IMR-90 (cell line): ENCODE data around the gene CYP1A2.

Experiments
- BHLHE40 ChIP-seq: fragments of 150-350 bp; IDR thresholded peaks from 2 replicates; pipeline ENCODE4 v1.6.1; 2016; ENCODE audit warnings: mild to moderate bottlenecking, low read depth, low read length
- CEBPB ChIP-seq: IDR thresholded peaks from 2 replicates; pipeline ENCODE4 v1.6.1; 2012; ENCODE audit warnings: low read depth, low read length, improper control_type of control experiment
- CHD1 ChIP-seq: IDR thresholded peaks from 2 replicates; pipeline ENCODE4 v1.6.1; 2012; ENCODE audit warnings: low read depth, low read length, improper control_type of control experiment
- CTCF ChIP-seq: conservative IDR thresholded peaks from 2 replicates; pipeline ENCODE4 v1.5.1; 2012; ENCODE audit warnings: mild to moderate bottlenecking, low read depth, low read length, improper control_type of control experiment
- MAFK ChIP-seq: IDR thresholded peaks from 2 replicates; pipeline ENCODE4 v1.6.1; 2012; ENCODE audit warnings: low read depth, low read length, improper control_type of control experiment
- MAZ ChIP-seq: IDR thresholded peaks from 2 replicates; pipeline ENCODE4 v1.6.1; 2012; ENCODE audit warnings: low read depth, mild to moderate bottlenecking, low read length, improper control_type of control experiment, moderate library complexity, borderline replicate concordance
- MXI1 ChIP-seq: IDR thresholded peaks from 2 replicates; pipeline ENCODE4 v1.6.1; 2012; ENCODE audit warnings: low read depth, mild to moderate bottlenecking, low read length, moderate library complexity, borderline replicate concordance
- POLR2A ChIP-seq: IDR thresholded peaks from 2 replicates; pipeline ENCODE4 v1.6.1; 2012; ENCODE audit warnings: mild to moderate bottlenecking, low read depth, low read length
- RAD21 ChIP-seq: IDR thresholded peaks from 2 replicates; pipeline ENCODE4 v1.6.1; 2012; ENCODE audit warnings: low read length, improper control_type of control experiment
- RCOR1 ChIP-seq: IDR thresholded peaks from 2 replicates; pipeline ENCODE4 v1.6.1; 2012; ENCODE audit warnings: mild to moderate bottlenecking, low read length, improper control_type of control experiment; ENCODE audit not compliant: insufficient replicate concordance
- RFX5 ChIP-seq: IDR thresholded peaks from 2 replicates; pipeline ENCODE4 v1.8.0; 2012; ENCODE audit warnings: low read depth, mild to moderate bottlenecking, low read length, moderate library complexity
- SMC3 ChIP-seq: fragments of 150-350 bp; IDR thresholded peaks from 2 replicates; pipeline ENCODE4 v1.6.1; 2016; ENCODE audit warnings: low read depth, mild to moderate bottlenecking, antibody characterized with exemption, low read length, moderate library complexity
- USF2 ChIP-seq: fragments of 150-350 bp; IDR thresholded peaks from 2 replicates; pipeline ENCODE4 v1.6.1; 2017; ENCODE audit warnings: mild to moderate bottlenecking, antibody characterized with exemption, low read length, low read depth
- TF ChIP-seq, protein P1 (sequence below): fragments of 150-350 bp; IDR thresholded peaks from 2 replicates; pipeline ENCODE4 v1.6.1; 2016; ENCODE audit warnings: low read depth, mild to moderate bottlenecking, low read length, moderate library complexity, borderline replicate concordance

GRCh38 chr15:74802862-74803447, 54.3 kb downstream of the CYP1A2 start:
- TF ChIP-seq MAZ (no peak), CEBPB (no peak), CTCF (no peak), RAD21 (no peak), USF2 (no peak), MAFK (no peak), RFX5 (no peak), POLR2A (no peak), CHD1 (no peak), BHLHE40 (no peak), SMC3 (no peak), MXI1 (no peak), RCOR1 (no peak)
- TF ChIP-seq, protein P1, sequence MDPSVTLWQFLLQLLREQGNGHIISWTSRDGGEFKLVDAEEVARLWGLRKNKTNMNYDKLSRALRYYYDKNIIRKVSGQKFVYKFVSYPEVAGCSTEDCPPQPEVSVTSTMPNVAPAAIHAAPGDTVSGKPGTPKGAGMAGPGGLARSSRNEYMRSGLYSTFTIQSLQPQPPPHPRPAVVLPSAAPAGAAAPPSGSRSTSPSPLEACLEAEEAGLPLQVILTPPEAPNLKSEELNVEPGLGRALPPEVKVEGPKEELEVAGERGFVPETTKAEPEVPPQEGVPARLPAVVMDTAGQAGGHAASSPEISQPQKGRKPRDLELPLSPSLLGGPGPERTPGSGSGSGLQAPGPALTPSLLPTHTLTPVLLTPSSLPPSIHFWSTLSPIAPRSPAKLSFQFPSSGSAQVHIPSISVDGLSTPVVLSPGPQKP, result no peak
